GM19035 (cell line): ENCODE results near the gene COMMD3.

Source experiments
- ATAC-seq: cut with Tn5 transposase; IDR thresholded peaks from one replicate; pipeline ENCODE4 v1.9.1; 2021; ENCODE audit not compliant: unreplicated experiment

The COMMD3 gene

DNA sequence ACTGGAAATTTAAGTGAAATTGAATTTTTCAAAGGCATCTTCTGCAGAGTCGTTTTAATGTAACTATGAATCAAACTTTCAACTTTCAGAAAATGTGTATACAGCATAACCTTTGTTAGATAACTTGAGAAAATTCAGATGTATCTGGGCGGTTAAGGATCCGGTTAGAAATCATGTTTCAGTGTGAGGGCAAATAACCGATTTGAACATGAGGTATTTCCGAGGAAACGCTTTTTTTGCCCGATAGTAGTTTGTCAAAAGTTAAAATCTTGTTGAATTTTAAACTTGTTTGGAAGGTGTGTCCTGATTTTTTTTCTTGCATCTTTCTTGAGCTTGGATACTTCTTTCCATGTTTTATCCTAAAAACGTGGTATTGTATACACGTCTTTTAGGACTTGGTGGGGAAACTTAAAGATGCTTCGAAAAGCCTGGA lies 3.4 kb downstream of the COMMD3 start:
- no peak for ATAC-seq

DNA sequence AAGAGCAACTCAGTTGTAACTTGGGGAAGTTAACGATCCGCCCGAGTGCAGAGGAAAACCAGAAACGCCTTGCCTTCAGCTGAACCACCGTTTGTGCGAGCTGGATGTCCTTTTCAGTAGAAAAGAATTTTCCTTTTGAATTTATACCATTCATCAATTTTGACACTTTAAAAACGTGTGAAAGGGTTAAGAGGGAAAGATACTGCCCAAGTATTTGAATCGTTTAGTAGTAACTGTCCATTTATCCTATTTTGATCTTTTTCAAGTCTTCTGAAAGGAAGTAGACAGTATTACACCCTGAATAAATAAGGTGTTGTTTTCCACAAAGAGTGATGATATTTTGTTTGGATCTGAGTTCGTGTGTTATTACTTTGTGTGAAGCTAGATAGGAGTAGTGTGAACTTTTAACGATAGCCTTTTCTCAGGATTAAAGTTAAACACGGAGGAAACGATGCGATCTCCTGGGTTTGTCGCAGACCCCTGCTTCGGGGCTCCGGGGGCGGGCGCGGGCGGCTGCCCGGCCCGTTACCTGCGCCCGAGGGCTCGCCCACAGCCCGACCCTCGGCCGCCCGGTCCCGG lies 3.9 kb downstream of the COMMD3 start:
- no peak for ATAC-seq

DNA sequence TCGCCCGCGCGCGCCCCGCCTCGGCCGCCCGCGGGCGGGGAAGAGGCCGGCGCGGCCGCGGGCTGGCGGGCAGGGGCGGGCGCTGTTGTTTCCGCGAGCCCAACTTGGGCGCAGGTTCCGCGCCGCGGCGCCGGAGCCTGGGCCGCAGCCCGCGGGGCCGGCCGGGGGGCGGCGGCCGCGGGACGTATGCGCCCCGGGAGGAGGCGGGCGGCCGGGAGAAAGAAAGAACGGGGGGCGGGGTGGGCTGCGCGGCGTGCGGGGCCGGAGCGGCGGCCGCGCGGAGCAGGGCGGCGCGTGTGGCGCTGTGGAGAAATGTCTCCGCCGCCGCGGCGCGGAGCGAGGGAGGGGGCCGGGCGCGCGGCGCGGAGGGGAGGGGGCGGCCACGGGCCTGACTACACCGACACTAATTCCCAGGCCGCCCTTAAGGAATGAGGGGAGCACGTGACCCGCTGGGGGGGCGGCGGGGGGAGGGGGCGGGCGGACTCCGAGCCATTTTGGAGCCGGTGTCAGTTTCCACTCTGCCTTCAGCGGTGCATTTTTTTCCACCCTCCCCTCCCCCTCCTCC lies 4.5 kb downstream of the COMMD3 start, which contains the start of gene BMI1:
Gene BMI1, plus strand, starts transcription at position 509 of the 565 bp plus-strand sequence. CDS start 5,351 bp downstream, outside the sequence.
- no peak for ATAC-seq

DNA sequence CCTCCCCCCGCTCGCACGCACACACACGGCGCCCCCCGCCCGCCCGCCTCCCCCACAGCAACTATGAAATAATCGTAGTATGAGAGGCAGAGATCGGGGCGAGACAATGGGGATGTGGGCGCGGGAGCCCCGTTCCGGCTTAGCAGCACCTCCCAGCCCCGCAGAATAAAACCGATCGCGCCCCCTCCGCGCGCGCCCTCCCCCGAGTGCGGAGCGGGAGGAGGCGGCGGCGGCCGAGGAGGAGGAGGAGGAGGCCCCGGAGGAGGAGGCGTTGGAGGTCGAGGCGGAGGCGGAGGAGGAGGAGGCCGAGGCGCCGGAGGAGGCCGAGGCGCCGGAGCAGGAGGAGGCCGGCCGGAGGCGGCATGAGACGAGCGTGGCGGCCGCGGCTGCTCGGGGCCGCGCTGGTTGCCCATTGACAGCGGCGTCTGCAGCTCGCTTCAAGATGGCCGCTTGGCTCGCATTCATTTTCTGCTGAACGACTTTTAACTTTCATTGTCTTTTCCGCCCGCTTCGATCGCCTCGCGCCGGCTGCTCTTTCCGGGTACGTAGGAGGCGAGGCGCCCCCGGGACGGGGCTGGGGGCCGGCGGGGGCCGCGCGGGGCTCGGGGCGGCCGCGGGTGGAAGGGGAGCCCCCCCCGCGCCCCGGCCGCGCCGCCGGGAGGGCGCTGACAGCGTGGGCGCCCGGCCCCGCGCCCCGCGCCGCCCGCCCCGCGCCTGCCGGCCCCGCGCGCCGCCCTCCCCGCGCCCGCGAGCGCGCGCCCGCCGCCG lies 5.2 kb downstream of the COMMD3 start:
- no peak for ATAC-seq

DNA sequence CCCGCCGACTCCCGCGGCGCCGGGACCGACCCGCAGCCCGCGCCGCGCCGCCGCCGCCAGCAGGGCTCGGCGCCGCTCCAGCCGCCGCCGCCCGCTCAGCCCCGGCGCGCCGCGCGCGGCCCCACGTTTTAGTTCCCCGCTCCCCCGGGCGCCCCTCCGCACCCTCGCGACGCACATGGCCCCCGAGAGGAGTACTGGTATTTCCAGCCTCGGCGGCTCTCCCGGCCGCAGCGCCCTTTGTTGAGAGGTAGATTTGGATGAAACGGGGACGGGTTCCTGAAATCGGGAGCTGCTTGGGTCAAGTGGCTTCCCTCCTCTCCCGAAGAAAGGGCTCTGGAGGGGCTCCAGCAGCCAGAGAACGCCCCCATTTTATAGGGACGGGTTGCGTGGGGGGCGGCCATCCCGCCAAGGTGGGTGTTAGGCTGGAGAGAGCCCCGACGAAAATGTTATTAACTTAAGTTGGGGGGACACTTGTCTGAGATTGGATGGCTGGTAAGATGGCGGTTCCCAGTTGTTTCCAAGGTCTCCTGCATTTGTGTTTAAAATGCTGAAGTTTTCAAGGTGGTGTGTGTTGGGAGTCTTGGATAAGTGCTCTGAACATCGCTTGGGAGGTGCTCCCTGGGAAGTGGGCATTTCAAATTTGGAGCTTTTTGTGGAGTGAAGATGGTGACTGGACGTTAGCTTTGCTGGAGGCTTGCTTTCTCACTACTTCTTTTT lies 5.9 kb downstream of the COMMD3 start:
- no peak for ATAC-seq

DNA sequence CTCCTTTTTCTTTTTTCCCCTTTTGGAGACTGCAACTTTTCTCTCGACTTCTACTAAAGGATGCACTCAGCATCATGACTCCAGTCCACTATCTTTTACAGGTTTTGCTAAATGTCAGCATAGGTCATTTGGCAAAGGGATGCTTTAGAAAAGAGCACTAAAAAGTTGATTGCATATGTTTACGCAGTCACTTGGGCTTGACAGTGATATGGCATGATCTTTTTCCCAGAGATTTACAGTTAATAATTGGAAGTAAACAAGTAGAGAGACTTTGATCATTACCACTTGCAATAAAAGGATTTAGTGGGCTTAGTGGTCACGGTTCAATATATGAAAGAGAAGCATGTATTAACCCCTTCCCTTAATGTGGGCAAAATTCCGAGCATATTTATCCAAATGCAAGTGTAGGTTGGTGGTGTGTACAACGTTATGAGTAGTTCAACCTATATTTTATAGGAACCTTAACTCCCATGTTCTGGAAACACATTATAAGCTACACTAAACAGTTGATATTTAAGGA lies 6.5 kb downstream of the COMMD3 start:
- no peak for ATAC-seq

DNA sequence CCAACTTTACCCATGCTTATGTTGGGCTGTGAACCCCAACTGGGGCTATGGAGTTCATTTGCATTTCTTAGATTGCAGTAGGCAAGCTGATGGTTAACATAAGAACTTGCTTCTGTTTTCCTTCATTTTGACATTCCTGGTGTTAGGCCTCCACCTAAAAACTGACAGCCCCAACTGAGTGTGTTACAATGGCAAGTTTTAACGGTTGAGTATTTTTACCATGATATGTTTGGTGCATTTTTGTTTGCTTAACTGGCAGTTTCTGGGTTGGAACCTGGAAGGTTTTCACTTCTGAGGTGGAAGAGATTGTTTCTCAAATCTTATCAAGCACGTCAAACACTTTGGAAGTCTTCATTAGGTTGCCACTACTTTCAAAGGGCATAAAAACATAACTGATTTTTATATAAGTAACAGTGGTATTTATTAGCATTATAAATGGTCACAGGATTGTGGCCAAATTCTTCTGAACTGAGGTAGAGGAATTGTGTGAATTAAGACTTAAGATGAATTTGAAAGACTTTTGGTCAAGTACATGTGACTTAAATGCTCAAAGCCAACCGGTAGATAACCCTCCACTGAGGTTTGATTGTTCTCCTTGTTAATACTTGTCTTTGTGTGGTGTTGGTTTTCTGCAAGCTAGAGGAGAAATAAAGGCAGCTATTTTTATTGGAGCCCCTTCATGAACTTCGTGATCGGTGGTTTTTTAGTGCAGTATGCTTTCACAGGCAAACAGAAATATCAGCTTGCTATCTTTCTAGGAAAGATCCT lies 7.5 kb downstream of the COMMD3 start:
- no peak for ATAC-seq

DNA sequence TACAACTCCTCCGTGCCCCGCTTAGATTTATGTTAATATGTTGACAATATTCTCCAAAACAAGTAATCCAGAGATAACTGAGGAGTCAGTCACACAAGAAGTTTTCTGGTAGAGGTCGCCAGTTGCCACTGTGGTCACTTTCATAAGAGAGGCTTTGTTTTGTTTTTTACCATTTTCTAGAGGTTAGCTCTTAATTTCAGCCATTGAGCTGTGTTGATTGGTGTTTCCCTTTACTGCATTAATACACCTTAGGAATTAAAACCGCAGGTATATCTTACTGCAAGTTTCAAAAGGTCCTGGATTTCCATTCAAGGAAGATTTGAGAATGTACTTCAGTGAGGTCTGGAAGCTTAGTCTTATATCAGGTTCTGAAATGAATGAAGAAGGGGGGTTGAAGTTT lies 8.2 kb downstream of the COMMD3 start:
- ATAC-seq, result no peak

DNA sequence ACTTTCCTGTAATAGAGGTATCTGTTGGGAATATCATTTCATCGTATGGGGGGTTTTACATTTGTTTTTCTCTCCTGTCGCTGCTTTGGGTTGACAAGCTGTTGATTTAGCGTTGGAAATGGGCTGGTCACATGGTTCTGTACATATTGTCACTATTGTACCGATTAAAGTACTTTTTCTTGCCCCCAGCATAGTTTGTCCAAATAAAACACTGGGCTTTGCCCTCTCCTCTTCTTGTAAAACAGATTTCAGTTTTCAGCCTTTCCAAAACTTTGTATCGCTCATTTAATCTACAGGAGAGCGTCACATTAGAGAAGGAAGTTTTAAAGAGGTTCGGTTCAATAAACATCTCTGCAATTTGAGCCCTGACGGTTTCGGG lies 8.7 kb downstream of the COMMD3 start:
- ATAC-seq, result no peak

DNA sequence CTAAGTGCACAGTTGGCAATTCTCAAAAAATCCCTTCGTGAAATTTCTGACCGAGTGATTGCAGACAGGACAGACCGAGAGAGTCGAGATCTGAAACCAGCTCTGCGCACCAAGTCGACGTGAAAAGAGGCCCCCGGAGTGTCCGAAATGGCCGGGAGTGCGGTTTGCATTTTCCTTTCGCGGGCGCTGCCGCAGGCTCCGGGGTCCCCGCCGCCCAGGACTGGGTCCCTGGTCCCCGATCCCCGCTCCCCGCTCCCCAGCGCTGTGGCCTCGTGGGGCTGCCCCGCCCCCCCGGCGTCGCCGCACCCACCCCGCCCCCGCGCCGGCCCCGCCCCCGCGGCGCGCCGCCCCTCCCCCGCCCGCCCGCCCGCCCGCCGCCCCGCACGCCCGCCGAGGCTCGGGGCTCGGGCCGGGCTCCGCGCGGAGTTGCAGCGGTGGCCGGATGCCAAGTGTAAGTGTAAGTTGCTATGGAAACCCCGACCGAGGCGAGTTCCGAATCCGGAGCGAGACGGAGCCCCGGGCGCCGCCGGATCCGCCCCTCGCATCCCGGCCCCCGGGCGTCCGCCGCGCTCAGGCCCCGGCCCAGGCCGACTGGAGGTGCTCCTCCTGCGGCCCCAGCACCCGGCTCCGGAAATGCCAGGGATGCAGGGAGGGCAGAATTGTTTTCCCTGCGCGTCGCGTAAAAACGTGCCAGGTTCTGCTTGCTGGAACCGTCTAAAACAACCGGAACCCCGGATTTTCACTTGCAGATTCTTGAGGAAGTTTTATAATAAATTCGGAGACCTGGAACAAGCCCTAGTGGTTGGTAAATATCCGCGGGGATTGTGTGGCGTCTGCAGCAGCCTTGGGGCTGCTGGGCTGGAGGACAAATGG lies 9.3 kb downstream of the COMMD3 start:
- ATAC-seq, result peak; percentile 48

DNA sequence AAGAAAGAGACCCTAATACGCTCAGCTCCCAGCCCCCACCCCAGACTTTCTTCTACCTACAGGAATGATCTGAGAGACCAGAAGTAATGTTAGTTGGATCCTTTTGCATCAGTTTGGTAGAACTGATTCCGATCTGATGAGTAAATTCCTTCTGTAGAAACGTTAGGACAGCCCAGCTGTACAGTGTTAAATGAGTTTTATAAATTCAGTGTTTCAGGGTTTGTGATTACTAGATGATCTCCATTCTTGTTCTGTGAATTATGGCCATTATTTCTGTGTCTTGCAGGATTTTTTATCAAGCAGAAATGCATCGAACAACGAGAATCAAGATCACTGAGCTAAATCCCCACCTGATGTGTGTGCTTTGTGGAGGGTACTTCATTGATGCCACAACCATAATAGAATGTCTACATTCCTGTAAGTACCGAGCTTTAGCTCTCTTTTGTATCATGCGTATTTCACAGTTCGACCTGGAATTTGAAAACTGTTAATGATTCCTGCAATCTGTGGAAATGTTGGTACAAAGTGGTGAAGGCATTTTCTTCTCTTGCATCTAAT lies 10.0 kb downstream of the COMMD3 start:
- no peak for ATAC-seq

DNA sequence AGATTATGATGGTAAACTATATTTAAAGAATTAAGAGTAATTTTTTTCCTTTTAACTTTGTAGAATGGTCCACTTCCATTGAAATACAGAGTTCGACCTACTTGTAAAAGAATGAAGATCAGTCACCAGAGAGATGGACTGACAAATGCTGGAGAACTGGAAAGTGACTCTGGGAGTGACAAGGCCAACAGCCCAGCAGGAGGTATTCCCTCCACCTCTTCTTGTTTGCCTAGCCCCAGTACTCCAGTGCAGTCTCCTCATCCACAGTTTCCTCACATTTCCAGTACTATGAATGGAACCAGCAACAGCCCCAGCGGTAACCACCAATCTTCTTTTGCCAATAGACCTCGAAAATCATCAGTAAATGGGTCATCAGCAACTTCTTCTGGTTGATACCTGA lies 13.0 kb downstream of the COMMD3 start:
- ATAC-seq, result no peak

DNA sequence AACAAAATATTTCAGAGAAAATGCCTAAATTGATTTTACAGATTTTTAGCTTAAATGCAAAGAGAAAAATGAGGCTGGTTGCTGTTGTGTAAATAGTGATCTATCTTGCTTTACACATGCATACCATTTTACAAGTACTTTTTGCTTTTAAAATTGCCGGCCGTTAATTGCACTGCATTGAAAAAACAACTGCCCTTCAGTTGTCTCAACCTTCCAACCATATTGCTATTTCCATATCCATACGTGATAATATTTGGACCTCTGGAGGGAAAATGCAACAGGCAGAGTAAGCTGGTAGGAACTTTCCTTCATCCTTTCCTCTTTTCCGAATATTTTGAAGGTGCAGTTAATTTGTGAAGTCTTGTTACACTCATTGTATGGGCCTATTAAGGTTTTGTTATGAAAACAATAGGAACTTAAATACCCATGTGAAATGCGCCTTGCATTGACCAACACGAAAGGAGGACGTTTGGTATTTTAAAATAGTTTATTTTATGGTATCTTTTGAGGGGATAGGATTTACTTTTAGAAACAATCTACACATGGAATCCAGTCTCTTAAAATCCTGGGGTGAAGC lies 16.0 kb downstream of the COMMD3 start:
- ATAC-seq, result no peak

DNA sequence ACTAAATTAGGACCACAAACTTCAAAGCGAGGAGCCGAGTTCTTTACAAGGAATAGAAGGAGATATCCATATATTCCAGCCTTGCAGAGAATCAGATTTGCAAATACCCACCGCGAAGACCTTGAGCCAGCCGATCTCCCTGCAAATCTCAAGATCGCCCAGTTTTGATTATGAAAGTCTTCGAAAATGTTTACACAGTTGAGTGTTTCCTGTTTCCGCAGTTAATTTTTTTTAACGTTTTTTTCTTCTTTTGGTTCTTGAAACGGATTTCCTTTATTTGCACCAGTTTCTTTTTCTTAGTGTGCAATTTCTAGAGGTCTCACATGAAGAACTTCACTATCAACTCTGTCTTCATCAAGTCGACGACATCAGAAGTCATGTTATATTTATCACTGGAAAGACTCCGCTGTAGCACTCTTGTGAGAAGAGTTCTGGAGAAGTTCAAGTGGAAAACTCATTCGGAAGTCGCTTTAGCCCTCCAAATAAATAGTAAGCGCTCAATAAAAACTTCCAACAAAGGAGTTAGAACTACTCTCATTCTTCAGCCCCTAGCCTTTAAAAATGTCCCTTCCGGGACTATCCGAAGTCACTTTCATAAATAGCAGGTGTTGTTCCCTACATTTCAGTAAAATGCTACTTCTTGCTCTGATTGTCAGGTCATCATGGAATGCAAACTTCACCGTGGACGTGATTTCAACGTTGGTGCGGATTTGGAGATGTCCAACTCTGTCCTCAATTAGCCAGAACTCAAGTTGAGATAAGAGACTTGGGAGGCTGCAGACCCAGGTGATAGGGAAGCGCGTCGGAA lies 17.2 kb downstream of the COMMD3 start:
- ATAC-seq, result no peak

DNA sequence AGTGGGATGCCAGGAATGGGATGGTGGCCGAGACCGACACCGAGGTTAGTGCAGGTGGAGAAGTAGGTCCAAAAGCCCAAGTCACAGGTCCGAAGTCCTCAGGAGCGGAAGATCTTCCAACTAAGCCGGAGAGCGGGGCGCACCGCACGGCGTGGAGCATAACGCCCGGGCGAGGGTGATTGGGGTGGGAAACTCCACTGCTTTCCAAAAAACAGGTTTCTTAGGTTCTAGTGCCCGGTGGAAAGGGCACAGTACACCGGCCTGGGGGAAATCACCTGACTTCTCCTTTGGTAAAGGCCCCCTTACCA lies 17.7 kb downstream of the COMMD3 start:
- ATAC-seq, result no peak

DNA sequence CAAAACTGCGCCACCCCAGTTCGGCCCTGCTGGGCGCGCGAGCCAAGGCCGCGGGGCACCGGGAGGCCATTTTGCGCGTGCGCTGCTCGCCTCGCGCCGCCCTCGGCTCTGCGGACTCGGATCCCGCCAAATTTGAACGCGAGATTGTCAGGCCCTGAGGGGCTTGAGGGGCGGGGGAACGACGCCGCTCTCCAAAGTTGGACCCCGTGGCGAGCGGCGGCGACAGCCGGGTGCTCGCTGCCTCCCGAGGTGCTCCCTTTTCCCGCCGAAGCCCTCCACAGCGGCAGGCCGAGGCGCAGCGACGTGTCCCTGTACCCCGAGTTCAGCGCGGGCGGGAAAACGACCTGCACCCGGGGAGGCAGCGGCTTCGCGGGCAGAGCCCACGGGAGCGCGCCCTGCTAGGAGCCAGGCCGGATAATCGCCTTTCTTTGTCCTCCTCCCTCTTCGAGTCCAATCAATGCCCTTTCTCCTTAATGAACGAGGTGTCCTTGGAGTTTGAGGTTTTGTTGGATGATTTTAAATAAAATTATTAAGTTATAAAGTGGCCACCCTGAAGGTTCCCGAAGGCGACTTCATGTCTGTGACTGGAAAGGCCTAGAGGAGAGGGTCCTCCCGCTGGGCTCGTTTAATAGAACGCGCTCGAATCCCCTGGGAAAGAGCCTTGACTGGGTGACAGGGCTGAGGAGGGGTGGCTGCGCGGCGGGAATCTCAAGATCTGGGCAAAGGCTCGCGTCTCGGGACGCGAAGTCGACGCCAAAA lies 18.4 kb downstream of the COMMD3 start:
- ATAC-seq, result no peak

DNA sequence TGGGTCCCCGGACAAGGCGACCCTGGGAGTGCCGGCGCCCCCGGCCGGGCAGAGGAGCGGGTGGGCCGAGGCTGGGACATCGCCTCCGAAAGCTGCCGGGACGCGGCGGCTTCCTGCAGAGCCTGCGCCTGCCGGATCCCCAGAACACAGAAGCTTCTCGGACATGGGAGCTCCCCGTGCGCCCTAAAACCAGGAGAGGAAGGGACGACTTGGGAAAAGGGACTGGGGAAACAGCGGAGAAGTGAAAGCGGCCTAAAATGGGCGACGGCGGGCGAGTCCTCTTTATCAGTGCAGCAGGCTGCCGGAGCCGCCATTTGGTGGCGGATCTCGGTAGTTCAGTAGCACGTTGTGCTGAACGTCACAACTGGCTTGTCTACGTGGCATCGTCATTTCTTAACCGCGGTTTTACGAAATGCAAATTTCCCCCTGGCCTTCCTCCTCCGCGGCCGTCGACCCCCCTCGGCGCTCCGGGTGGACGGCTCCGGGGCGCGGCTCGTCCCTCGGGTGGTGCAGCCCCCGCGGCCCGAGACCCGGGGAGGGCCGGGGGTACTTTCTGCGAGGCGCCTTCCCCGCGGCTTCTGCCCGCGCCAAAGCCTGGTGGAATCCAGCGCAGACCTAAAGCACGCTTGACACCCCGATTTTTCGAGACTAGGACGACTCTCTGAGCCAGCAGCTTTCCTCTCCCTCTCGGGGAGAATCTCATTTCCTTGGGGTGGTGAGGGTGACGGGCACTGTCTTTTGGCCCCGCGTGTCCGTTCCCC lies 19.2 kb downstream of the COMMD3 start:
- ATAC-seq, result peak; percentile 42
